RWPE2 (cell line): Measurements from ENCODE around the gene ASPG.

ENCODE experiments used
- ATAC-seq: fragments of 200-7000 bp; cut with Tn5 transposase; 3 replicates; pipeline ENCODE4 v1.9.1; 2021; ENCODE audit warnings: low read depth
- DNase-seq: peaks from one replicate; pipeline ENCODE4 v3.0.0-alpha.2; 2020; ENCODE audit warnings: low spot score
- H3K27ac ChIP-seq: fragments of 450-650 bp; 2 replicates; pipeline ENCODE4 v1.5.1; 2017; ENCODE audit warnings: mild to moderate bottlenecking; ENCODE audit not compliant: poor library complexity, severe bottlenecking
- H3K27me3 ChIP-seq: fragments of 250-450 bp; sonication (Bioruptor Pico); 2 replicates; pipeline ENCODE4 v1.5.1; 2021; ENCODE audit warnings: mild to moderate bottlenecking, moderate library complexity; ENCODE audit not compliant: insufficient read depth, poor library complexity, severe bottlenecking
- H3K36me3 ChIP-seq: fragments of 250-450 bp; sonication (Bioruptor Pico); 2 replicates; pipeline ENCODE4 v1.5.1; 2020; ENCODE audit warnings: low read depth, mild to moderate bottlenecking, moderate library complexity
- H3K4me1 ChIP-seq: fragments of 250-450 bp; sonication (Bioruptor Pico); 2 replicates; pipeline ENCODE4 v1.5.1; 2021; ENCODE audit warnings: mild to moderate bottlenecking, moderate library complexity; ENCODE audit not compliant: insufficient read depth, poor library complexity, severe bottlenecking
- H3K4me3 ChIP-seq: fragments of 250-450 bp; sonication (Bioruptor Pico); 2 replicates; pipeline ENCODE4 v1.5.1; 2021; ENCODE audit warnings: mild to moderate bottlenecking, moderate library complexity; ENCODE audit not compliant: severe bottlenecking
- H3K9me3 ChIP-seq: fragments of 250-450 bp; sonication (Bioruptor Pico); 2 replicates; pipeline ENCODE4 v1.5.1; 2021; ENCODE audit warnings: mild to moderate bottlenecking, moderate library complexity; ENCODE audit not compliant: severe bottlenecking
- TF ChIP-seq, protein P1 (sequence below): fragments of 450-650 bp; IDR thresholded peaks from one replicate; pipeline ENCODE4 v1.5.1; 2017; ENCODE audit warnings: mild to moderate bottlenecking, moderate library complexity; ENCODE audit not compliant: poor library complexity, severe bottlenecking

Gene ASPG

DNA sequence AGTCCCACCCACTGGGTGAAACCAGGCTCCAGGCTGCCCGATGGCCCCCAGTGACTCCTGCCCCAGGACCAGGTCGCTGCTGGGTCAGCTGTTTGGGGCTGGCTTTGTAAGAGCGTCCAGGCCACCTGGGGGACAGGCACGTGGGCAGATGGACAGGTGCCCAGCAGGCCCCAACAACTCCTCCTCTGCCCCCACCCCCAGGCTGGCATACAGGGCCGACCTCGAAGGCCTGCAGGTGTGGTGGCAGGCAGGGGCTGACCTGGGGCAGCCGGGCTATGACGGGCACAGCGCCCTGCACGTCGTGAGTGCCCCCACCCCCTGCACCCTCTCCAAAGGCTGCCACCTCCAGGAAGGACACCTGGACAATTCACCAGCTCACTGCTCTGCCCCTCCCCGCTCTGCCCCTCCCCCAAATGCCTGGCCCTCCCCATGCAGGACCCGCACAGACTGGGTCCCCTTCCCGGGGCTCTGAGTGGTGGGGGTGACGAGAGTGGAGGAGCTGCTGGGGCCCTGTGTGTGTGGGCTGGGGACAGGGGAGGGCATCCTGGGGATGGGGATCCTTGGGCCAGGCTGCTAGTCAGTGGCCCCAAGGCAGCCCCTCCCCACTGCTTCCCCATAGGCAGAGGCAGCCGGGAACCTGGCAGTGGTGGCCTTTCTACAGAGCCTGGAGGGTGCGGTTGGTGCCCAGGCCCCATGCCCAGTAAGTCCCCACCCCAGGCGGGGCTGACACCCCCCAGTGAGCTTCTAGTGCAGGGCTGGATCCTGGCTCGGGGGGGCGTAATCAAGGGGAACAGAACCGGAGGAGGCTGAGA, 26.0 kb downstream of the ASPG start:
- Histone ChIP-seq H3K4me3 (no peak overlapping the region), H3K27me3 (no peaks in the 10 kb centered on the region), H3K4me1 (peaks cover 4% of the 10 kb centered on the region), H3K36me3 (no peaks in the 10 kb centered on the region), H3K9me3 (no peaks in the 10 kb centered on the region), H3K27ac (no peak overlapping the region)
- DNase-seq: peak; percentile 74
- TF ChIP-seq, protein P1, sequence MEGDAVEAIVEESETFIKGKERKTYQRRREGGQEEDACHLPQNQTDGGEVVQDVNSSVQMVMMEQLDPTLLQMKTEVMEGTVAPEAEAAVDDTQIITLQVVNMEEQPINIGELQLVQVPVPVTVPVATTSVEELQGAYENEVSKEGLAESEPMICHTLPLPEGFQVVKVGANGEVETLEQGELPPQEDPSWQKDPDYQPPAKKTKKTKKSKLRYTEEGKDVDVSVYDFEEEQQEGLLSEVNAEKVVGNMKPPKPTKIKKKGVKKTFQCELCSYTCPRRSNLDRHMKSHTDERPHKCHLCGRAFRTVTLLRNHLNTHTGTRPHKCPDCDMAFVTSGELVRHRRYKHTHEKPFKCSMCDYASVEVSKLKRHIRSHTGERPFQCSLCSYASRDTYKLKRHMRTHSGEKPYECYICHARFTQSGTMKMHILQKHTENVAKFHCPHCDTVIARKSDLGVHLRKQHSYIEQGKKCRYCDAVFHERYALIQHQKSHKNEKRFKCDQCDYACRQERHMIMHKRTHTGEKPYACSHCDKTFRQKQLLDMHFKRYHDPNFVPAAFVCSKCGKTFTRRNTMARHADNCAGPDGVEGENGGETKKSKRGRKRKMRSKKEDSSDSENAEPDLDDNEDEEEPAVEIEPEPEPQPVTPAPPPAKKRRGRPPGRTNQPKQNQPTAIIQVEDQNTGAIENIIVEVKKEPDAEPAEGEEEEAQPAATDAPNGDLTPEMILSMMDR: no peak
- no peak for ATAC-seq

DNA sequence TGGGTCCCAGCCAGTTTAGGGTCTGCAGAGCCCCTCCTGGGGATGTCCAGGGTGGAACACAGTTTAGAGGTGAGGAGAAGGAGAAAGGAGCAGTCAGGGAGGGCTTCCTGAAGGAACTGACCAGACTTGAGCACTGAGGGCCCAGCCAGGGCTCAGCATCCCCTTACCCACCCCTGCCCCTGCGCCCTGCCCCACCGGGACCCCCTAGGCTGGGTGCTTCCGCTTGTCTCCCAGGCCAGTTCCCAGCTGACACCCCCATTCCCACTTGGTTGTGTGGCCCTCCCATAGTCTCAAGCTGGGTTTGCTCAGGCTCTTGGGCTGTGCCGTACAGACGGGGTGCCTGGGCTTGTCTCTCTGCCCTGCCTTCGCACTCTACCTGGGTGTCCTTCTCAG, 26.6 kb downstream of the ASPG start:
- Histone ChIP-seq H3K27me3 (no peaks in the 10 kb centered on the region), H3K9me3 (no peaks in the 10 kb centered on the region), H3K4me3 (no peak overlapping the region), H3K4me1 (peaks cover 4% of the 10 kb centered on the region), H3K36me3 (no peaks in the 10 kb centered on the region), H3K27ac (no peak overlapping the region)
- TF ChIP-seq, protein P1: no peak
- peak; percentile 65 for DNase-seq
- no peak for ATAC-seq

DNA sequence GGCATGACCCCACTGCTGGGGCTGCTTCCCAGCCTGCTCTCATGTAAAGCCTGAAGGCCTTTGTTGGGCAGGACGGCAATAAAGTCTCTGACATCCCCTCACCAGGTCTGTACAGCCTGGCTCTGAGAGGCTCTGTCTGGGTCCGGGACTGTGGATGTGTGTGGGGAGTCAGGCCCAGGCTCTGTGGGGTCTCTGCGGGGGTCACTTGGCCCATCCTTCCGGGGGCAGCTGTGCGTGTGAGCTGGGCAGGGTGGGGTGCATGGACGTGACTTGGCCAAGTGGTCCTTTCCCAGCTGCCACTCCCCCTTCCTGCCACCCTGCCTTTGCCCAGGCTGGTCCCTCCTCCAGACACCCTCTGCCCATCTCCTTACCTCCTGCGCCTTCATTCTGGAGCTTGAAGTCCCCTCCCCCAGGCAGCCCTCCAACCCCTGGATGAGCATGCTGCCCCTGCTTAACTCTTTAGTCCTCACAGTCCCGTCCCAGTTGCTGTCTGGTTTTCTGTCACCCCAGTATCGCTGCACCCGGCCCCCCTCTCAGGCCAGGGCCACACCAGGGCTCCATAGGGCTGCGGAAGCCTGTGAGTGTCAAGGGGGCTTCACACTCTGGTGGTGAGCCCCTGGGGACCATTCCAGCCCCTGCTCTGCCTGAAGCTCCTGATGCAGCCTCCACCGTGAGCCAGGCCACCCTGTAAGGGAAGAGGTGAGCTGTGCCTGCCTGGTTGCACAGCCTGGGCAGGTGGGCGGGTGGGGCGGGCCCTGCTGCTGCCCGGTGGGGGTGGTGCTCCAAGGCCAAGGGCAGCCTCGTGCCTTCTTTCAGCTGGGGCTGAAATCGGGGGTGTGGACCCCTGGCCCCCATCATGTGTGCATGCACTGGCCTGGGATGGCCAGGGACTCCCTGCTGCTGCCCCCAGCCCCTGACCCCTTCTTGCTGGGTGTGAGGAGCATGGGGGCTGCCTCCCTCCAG, 27.4 kb downstream of the ASPG start:
- ATAC-seq (no peak), DNase-seq (peak; percentile 69)
- Histone ChIP-seq H3K27ac (no peak overlapping the region), H3K36me3 (no peaks in the 10 kb centered on the region), H3K9me3 (no peaks in the 10 kb centered on the region), H3K4me3 (no peak overlapping the region), H3K27me3 (peaks cover 7% of the 10 kb centered on the region), H3K4me1 (peaks cover 4% of the 10 kb centered on the region)
- TF ChIP-seq, protein P1: no peak

DNA sequence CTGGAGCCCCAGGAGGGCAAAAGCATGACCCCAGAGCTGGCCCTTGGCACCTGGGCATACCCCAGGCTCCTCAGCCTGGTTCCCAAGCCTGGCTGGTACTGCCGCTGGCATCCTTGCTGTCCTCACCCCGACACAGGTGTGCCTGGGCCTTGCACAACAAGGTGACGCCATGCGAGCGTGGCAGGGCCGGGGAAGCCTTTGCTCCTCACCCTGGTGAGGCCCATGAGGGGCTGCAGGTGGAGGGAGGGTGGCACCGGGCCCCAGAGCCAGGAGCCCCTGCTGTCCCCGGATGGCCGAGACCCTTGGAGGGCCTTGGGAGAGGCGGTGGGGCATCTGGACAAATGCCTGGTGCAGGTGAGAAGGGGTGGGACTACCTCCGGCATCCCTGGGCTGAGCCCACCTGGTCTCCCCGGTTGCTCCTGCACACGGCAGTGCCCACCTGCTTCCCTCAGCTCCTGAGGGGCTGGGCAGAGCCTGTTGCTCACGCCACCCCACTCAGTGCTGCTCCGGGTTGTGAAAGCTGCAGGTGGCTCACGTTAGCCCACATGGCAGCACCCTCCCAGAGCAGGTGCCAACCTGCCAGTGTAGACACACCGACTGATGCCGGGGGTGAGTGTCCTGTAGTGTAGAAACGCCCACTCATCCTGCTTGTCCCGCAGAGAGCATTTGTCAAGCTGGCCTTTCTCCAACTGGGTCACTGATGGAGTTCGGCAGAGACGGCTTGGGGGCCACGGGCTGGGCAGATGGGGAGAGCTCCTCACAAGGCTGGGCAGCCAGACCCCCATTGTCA, 28.3 kb downstream of the ASPG start:
- H3K4me1 ChIP-seq: peaks cover 4% of the 10 kb centered on the region
- peaks cover 7% of the 10 kb centered on the region for H3K27me3 ChIP-seq
- H3K4me3 ChIP-seq: no peak overlapping the region
- TF ChIP-seq, protein P1: no peak
- no peak overlapping the region for H3K27ac ChIP-seq
- no peaks in the 10 kb centered on the region for H3K9me3 ChIP-seq
- peak; percentile 71 for DNase-seq
- ATAC-seq: no peak
- no peaks in the 10 kb centered on the region for H3K36me3 ChIP-seq
